Measurements from ENCODE around the gene VCPKMT.
"Not testable (repeated sequence)": the region's sequence is repeated elsewhere in the genome, so short reads cannot be mapped to it uniquely, and the experiment has no call there.

The VCPKMT gene

DNA sequence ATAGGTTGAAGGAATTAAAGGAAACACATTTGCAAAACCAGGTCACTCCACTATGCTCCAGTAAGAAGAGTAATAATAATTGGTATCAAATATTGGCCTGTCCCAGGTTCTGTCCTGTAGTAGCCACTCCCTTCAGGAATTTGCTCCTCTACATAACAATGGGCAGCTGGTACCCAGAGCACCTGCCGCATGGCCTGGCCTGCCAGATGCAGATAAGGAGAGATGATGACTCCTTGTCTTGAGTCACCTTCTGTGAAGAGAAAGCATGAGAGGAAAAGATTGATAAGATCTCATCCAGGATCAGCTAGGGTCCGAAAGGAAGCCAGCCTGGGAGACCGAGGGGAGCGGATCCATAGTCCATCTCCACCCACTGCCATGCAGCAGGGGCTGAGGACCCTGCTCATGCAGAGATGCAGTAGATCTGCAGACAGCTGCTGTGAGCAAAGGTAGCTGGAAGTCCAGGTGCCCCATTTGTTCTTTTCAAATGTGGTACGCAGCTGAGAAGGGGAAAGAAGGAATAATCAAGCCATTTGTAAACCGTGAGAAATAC, 24.3 kb downstream of the VCPKMT start:
- DNase-seq (ENCODE audit: low read depth) = no peak

- no peak for DNase-seq (ENCODE audit: low read depth)
These were observed 25.0 kb downstream of the VCPKMT start for GRCh38 chr14:50091240-50091913.

GRCh38 chr14:50089208-50089607, 27.2 kb downstream of the VCPKMT start:
- DNase-seq (ENCODE audit: low read depth) = no peak

DNA sequence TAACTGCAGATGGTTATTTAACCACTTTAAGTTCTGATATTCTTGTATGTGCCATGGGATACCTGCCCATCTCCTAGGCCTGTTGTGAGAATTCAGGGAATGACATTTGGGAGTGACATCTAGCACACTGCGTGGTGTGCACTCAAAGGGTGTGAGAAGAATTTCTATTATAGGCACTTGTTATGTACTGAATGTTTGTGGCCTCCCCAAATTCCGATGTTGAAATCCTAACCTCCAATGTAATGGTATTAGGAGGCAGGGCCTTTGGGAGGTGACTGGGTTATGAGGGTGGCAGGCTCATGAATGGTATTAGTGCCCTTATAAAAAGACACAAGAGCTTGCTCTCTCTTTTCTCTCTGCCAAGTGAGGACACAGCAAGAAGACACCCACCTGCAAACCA, 27.6 kb downstream of the VCPKMT start:
- DNase-seq (ENCODE audit: low read depth) = no peak

GRCh38 chr14:50088117-50088515, 28.3 kb downstream of the VCPKMT start:
- no peak for DNase-seq (ENCODE audit: low read depth)

DNA sequence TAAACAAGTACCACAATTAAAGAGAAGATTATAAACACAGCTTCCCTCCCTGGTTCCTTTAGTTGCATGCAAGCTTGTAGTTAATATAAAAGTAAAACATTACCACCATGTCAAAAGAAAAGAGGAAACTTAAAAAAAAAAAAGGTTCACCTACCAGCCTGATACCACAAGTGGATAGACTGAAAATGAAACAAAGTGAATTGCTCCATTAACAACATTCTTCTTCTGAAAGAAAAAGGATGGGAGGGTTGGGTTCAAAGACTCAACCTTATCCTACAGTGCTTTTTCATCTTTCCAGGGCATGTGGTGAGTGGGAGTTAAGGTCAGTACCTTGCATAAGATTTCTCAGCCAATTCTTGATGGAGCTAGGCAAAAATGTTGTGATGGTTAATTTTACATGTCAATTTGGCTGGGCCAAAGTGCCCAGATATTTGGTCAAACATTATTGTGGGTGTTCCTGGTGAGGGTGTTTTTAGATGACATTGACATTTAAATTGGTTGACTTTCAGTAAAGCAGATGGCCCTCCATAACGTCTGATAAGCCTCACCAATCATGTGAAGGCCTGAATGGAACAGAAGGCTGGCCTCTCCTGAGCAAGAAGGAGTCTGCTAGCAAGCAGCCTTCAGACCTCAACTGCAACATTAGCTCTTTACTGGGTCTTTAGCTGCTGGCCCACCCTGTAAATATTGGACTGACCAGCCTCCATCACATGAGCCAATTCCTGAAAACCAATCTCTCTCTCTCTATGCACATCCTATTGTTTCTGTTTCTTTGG, 28.8 kb downstream of the VCPKMT start:
- DNase-seq (ENCODE audit: low read depth) = no peak

- no peak for DNase-seq (ENCODE audit: low read depth)
These were observed 30.1 kb downstream of the VCPKMT start for GRCh38 chr14:50086321-50086711.

DNA sequence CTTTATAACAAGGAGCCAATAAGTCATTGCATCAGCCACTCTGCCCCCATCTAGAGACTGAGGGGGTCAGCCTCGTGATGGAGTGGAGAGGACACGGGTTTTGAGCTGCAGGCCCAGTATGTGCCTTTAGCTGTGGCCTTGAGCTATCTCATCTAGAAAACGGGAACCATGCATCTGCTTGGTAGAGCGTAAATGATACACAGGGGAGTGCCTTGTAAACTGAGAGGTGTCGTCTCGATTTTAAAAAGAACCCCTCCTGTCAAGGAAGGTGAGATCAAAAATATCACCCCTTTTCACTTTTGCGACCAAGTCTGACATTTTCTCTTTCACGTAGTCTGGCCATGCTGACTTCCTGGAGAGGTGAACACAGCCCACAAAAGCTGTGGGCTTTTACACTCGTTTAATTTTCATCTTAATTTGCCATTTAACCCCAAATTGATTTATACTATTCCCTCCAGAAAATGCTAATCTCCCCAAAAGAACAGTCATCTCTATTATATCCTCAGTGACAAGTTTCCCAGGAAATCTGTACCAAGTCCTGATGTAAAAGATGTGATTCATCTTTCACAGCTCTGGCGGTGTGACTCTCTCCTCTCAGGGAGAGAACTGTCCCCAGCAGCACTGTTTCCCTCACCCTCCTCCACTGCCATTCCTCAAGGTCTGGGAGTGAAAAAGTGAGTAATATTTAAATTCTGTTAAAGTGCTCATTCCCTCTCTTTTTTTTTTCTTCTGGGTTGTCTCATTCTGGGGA, 30.6 kb downstream of the VCPKMT start:
- no peak for DNase-seq (ENCODE audit: low read depth)

DNA sequence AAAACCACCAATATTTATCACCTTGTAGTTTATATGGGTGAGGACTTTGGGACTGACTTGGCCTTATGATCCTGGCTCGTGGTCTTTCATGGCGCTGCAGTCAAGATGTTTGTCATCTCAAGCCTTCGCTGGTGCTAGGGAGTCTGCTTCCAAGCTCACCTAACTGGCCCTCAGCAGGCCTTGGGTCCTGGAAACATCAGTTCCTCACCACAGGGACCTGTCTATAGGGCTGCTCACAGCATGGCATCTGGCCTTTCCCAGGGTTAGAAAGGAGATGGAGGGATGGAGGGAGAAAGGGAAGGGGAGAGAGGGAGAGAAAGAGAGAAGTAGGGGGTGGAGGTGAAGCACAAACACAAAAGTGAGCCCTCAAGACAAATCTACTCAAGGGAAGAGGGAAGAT, 31.7 kb downstream of the VCPKMT start:
- no peak for DNase-seq (ENCODE audit: low read depth)

- peak; percentile 18 for DNase-seq (ENCODE audit: low read depth)
These were observed 32.7 kb downstream of the VCPKMT start for GRCh38 chr14:50083467-50084337.

DNA sequence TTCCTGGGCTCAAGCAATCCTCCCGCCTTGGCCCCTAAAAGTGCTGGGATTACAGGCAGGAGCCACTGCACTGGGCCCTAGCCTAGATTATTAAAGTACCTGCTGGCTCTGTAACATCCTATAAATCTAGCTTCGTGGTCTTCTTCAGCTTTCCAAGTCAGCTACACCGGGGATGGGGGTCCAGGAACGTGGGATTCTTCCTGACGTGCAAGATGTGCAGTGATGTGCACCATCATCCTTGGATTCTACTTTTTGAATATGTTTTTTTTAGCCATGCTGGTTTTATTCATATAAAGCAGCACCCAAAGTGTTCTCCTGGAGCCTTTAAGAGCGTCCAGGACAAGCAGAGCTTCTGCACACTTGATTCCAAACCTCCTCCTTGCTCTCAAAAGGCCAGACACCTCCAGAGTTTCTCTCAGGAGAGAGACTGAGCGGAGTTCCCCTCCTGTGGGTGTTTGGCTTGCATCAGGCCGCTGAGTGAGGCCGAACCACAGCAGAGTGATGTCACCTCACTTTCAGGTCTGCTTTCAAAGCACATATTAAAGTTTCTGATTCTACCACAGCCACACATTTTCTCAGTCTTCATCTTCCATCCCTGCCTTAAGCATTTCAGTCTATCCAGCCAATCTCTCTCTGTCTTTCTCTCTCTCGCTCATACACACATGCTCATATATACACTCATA, 33.4 kb downstream of the VCPKMT start:
- peak; percentile 65 for DNase-seq (ENCODE audit: low read depth)

DNA sequence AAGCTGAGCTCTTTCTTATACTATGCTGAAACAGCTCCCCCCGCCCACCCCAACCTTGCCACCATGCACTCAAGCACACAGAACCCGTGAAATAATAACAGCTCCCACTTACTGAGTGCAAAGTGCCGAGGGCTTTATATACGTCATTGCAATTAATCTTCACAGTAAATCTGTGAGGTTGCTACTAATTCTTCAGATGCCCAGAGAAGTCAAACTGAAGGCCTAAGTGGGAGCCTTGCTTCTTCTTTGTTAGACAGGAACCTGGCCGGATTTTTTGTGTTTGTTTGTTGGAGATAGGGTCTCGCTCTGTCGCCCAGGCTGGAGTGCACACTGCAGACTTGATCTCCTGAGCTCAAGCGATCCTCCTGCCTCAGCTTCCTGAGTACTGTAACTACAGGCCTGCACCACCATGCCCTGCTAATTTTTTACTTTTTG, 34.0 kb downstream of the VCPKMT start:
- DNase-seq (ENCODE audit: low read depth) = peak; percentile 33

DNA sequence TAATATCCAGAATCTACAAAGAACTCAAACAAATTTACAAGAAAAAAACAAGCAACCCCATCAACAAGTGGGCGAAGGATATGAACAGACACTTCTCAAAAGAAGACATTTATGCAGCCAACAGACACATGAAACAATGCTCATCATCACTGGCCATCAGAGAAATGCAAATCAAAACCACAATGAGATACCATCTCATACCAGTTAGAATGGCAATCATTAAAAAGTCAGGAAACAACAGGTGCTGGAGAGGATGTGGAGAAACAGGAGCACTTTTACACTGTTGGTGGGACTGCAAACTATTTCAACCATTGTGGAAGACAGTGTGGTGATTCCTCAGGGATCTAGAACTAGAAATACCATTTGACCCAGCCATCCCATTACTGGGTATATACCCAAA, 37.3 kb downstream of the VCPKMT start:
- DNase-seq (ENCODE audit: low read depth) = not testable (repeated sequence)

- DNase-seq (ENCODE audit: low read depth) = not testable (repeated sequence)
These were observed 42.7 kb downstream of the VCPKMT start for GRCh38 chr14:50073663-50074062.

- no peak for DNase-seq (ENCODE audit: low read depth)
These were observed 44.0 kb downstream of the VCPKMT start for GRCh38 chr14:50072395-50072794.

- no peak for DNase-seq (ENCODE audit: low read depth)
These were observed 45.4 kb downstream of the VCPKMT start for GRCh38 chr14:50070840-50071548.

DNA sequence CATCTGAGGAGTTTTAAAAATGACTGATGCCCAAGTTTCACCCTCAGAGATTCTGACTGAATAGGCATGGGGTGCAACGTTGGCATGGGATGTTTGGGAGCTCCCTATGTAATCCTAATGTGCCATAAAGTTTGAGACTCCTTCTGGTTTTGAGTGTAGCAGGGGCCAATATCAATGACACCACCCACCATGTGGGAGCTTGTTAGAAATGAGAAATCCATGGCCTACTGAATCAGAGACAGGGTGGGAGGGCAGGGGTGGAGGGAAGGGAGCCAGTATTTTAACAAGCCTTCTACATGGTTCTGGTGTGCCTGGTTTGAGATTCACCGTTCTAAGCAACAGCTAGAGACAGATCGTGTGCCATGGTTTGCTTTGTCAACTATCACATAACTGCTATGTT, 46.1 kb downstream of the VCPKMT start:
- no peak for DNase-seq (ENCODE audit: low read depth)

DNA sequence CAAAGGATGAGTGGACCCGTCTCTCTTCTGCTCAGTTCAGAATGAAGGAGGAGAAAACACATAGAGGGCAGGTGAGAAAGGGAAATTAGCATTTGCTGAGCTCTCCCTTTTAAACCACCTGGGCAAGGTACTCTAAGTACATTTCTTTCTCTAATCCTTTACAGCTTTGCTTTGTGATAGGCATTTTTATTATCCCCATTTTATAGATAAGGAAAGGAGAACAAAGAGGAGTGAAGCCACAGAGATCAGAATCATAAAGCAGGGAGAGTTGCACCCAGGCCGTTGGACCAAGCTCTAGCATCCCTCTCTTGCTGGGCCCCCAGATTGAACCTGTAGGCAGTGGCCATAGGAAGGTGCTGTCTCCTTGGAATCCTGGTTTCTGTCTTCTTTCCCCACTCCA, 47.0 kb downstream of the VCPKMT start:
- DNase-seq (ENCODE audit: low read depth) = no peak

GRCh38 chr14:50068496-50068895, 47.9 kb downstream of the VCPKMT start:
- DNase-seq (ENCODE audit: low read depth) = no peak

DNA sequence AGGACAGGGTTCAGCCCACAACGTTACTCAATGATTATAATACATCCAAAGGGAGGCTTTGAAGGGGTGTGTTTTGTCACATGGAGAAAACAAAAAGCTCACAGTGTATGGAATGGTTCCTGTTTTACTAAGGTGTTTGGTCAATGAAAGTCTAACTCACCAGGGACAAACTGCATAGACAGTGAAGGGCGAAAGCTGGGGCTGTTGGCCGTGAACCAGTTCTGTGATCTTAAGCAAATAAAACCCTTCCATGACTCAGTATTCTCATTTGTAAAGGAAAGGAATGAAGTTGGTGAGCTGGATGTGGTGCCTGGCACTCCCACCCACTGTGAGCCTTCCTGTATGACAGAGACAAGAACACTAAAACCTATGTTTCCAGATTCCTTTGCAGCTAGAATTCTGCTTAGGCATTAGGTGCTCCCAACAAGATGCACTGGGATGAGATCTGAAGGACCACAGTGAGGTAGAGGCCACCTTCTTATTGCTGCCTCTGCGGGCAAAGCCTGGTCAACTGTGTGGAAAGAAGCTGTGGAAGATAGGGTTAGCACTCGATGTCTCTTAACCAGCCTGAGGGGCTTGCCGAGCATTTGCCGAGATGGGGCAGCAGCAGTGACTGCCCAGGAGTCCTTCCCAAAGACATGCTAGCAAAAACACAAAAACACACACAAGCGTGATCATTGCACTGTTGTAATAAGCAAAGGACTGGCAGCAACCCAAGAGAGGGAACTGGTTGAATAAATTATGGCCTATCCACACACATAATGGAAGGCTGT, 48.5 kb downstream of the VCPKMT start:
- DNase-seq (ENCODE audit: low read depth) = no peak
